ENCODE data around the gene SGSM1. TPM values are rescaled to one million over a fixed set of nuclear protein-coding genes. Genes with fewer than 3 reads are reported as not detected.

SGSM1 gene
- total RNA-seq, 3 donors from 2014 or later: 0.16 to 2.9 (median 1.9) TPM

DNA sequence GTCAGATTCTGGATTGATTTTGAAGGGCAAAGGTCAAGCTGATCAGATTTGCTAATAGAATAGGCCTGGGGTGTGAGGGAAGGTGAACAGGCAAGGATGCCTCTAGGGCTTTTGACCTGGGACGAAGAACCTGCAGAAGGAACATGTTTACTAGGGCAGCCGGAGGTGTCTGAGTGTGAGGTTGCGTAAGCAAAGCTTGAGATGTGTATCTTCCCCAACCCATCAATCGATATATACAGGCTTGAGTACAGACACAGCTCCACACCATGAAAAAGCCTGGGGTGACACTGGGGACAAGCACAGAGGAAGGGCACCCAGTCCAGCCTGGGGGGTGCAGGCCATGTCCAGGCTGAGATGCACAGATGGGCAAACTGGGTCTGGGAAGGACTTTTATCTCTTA, 139.4 kb downstream of the SGSM1 start:
- Histone ChIP-seq H3K27ac (peak overlapping the region in 1 of 2 donors; percentile 78), H3K27me3 (peaks cover 0 to 2% of the 10 kb centered on the region in 2 donors), H3K4me3 (no peak overlapping the region), H3K9me3 (no peaks in the 10 kb centered on the region), H3K36me3 (no peaks in the 10 kb centered on the region), H3K4me1 (no peaks in the 10 kb centered on the region)
- TF ChIP-seq, protein P1, sequence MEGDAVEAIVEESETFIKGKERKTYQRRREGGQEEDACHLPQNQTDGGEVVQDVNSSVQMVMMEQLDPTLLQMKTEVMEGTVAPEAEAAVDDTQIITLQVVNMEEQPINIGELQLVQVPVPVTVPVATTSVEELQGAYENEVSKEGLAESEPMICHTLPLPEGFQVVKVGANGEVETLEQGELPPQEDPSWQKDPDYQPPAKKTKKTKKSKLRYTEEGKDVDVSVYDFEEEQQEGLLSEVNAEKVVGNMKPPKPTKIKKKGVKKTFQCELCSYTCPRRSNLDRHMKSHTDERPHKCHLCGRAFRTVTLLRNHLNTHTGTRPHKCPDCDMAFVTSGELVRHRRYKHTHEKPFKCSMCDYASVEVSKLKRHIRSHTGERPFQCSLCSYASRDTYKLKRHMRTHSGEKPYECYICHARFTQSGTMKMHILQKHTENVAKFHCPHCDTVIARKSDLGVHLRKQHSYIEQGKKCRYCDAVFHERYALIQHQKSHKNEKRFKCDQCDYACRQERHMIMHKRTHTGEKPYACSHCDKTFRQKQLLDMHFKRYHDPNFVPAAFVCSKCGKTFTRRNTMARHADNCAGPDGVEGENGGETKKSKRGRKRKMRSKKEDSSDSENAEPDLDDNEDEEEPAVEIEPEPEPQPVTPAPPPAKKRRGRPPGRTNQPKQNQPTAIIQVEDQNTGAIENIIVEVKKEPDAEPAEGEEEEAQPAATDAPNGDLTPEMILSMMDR (IDR thresholded peaks at IDR 0.05): no peak
- TF ChIP-seq POLR2AphosphoS5 (IDR thresholded peaks at IDR 0.05): no peak
- no peak for TF ChIP-seq POLR2A (IDR thresholded peaks at IDR 0.05)
- intact Hi-C loops (cut with DNase I; ENCODE audit: low total_unique reads): no loop called here
- DNase-seq (ENCODE audit: low spot score in 2 of 2): no peak

DNA sequence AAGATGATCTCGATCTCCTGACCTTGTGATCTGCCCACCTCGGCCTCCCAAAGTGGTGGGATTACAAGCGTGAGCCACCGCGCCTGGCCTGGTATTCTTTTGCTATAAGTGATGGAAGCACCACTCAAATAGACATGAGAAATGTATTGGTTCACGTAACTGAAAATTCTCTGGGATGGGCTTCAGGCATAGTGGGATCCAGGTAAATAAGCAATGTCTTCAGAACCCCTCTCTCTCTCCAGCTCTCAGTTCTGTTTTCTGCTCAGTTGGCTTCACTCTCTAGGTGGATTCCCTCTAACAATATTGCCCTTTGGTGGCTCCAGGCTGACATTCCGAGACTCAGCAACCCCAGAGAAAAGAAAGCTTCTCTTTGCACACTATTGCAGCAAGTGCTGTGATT, 141.4 kb downstream of the SGSM1 start:
- intact Hi-C loops (cut with DNase I; ENCODE audit: low total_unique reads): no loop called here
- TF ChIP-seq POLR2A (IDR thresholded peaks at IDR 0.05) (no peak), POLR2AphosphoS5 (IDR thresholded peaks at IDR 0.05) (no peak)
- TF ChIP-seq, protein P1 (IDR thresholded peaks at IDR 0.05): no peak
- no peaks in the 10 kb centered on the region for H3K9me3 ChIP-seq

DNA sequence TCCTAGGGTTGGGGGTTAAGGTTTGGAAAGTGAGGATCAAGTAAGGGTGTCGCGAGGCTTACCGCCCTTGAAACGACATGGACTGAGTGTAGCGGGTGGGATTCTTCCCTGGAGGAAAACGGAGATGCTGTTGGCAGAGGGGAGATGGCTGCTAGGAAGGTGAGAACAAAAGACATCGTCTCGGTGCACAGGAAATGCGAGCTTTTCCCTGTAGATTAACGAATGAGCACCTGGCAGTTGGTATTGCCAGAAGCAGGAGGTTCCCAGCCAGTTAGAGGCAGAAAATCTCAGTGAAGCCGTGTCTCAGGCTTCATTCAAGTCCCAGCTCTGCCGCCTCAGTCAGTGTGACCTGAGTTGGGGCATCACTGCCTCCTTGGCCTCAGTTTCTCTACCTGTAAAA, 141.9 kb downstream of the SGSM1 start:
- Histone ChIP-seq H3K27ac (peak overlapping the region in 1 of 2 donors; percentile 10), H3K4me3 (no peak overlapping the region), H3K4me1 (no peaks in the 10 kb centered on the region), H3K36me3 (no peaks in the 10 kb centered on the region), H3K27me3 (peaks cover 0 to 2% of the 10 kb centered on the region in 2 donors), H3K9me3 (no peaks in the 10 kb centered on the region)
- no peak for TF ChIP-seq POLR2AphosphoS5 (IDR thresholded peaks at IDR 0.05)
- no peak for TF ChIP-seq POLR2A (IDR thresholded peaks at IDR 0.05)
- TF ChIP-seq, protein P1 (IDR thresholded peaks at IDR 0.05): no peak
- DNase-seq (ENCODE audit: low spot score in 2 of 2): no peak
- intact Hi-C loops (cut with DNase I; ENCODE audit: low total_unique reads): no loop called here

More for the DNA sequence above, 141.4 kb downstream of the SGSM1 start:
- Histone ChIP-seq H3K4me1 (no peaks in the 10 kb centered on the region), H3K27me3 (peaks cover 0 to 2% of the 10 kb centered on the region in 2 donors), H3K36me3 (no peaks in the 10 kb centered on the region), H3K4me3 (no peak overlapping the region), H3K27ac (peak overlapping the region in 1 of 2 donors; percentile 10)
- DNase-seq (ENCODE audit: low spot score in 2 of 2): no peak

DNA sequence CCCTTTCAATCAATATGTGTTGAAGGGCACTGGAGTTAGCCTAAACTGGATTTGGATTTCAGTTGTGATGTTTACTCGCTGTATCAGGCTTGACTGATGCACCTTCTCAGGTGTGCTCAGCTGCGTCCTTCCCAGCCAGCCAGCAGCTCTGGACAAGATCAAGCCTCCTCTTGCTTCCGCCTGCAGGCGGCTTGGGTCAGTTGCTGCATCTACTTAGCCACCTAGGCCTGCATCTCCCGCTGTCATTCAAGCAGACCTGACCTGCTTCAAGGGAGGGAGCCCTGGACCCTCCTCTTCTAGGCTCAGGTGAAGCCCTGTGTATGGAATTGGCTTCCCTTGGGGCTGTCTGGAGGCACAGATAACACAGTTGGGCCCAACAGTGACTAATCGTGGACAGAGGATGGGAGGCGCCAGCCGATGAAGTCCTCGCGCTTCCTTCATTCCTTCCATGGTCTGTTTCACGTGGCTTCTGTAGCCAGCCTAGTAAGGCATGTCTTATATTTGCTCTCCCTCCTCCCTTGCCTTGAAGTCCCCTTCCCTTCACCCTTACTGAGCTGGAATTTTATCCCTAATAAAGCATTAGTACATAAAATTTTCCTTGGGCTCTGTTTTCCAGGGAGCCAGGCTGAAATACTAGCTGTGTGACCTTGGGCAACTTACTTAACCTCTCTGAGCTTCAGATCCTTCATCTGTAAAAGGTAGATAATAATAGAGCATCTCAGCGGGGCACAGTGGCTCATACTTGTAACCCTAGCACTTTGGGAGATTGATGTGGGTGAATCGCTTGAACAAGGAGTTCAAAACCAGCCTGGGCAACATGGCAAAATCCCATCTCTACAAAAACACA, 142.6 kb downstream of the SGSM1 start:
- H3K27ac ChIP-seq: no peak overlapping the region
- H3K27me3 ChIP-seq: peaks cover 0 to 2% of the 10 kb centered on the region in 2 donors
- TF ChIP-seq POLR2A (IDR thresholded peaks at IDR 0.05) (no peak), POLR2AphosphoS5 (IDR thresholded peaks at IDR 0.05) (no peak)
- TF ChIP-seq, protein P1 (IDR thresholded peaks at IDR 0.05): no peak
- H3K4me1 ChIP-seq: no peaks in the 10 kb centered on the region
- DNase-seq (ENCODE audit: low spot score in 2 of 2): no peak
- no peaks in the 10 kb centered on the region for H3K36me3 ChIP-seq
- intact Hi-C loops (cut with DNase I; ENCODE audit: low total_unique reads): no loop called here
- no peak overlapping the region for H3K4me3 ChIP-seq
- no peaks in the 10 kb centered on the region for H3K9me3 ChIP-seq

DNA sequence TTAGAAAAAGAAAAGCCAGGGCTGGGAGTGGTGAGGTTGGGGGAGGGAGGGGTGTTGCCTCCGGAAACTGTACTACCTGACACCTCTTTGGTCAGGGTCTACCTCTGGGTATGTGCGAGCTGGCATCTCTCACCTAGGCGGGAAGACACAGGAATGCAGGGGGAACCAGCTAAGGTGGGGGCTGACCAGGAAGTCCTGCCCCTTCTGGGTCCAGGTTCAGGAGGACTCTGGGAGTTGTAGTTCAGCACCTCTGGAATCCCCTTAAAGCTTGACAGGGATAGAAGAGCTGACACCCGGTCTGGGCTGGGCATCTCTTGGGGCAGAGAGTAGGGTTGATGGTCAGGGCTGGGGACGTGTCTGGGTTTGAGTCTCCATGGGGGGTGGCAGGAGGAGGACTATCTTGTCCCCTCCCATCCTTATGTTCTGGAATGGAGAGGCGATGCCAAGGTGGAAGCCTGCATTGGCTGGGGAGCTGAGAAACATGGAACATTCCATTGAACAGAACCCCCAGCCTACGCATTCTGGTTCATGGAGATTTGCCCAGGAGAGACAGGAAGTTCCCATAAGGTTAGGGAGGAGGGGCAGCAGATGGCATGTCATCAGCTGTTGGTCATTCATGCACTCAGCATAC, 144.4 kb downstream of the SGSM1 start:
- intact Hi-C loops (cut with DNase I; ENCODE audit: low total_unique reads): loop anchor here (1.0 kb wide), 1 partner anchor 97 kb away; no protein-coding TSS in a partner anchor
- H3K4me1 ChIP-seq: peaks cover 0 to 3% of the 10 kb centered on the region in 2 donors
- peaks cover 0 to 2% of the 10 kb centered on the region in 2 donors for H3K27me3 ChIP-seq
- DNase-seq (ENCODE audit: low spot score in 2 of 2): peak in 1 of 2 donors; percentile 80
- H3K27ac ChIP-seq: peak overlapping the region; percentile 43 to 46
- TF ChIP-seq, protein P1 (IDR thresholded peaks at IDR 0.05): no peak
- no peak for TF ChIP-seq POLR2A (IDR thresholded peaks at IDR 0.05)
- no peak for TF ChIP-seq POLR2AphosphoS5 (IDR thresholded peaks at IDR 0.05)
- no peaks in the 10 kb centered on the region for H3K9me3 ChIP-seq
- peak overlapping the region in 1 of 3 donors; percentile 16 for H3K4me3 ChIP-seq
- H3K36me3 ChIP-seq: no peaks in the 10 kb centered on the region

Measured in breast epithelium (tissue), 4 donors.